ENCODE data around the gene FAM237B.

DNA sequence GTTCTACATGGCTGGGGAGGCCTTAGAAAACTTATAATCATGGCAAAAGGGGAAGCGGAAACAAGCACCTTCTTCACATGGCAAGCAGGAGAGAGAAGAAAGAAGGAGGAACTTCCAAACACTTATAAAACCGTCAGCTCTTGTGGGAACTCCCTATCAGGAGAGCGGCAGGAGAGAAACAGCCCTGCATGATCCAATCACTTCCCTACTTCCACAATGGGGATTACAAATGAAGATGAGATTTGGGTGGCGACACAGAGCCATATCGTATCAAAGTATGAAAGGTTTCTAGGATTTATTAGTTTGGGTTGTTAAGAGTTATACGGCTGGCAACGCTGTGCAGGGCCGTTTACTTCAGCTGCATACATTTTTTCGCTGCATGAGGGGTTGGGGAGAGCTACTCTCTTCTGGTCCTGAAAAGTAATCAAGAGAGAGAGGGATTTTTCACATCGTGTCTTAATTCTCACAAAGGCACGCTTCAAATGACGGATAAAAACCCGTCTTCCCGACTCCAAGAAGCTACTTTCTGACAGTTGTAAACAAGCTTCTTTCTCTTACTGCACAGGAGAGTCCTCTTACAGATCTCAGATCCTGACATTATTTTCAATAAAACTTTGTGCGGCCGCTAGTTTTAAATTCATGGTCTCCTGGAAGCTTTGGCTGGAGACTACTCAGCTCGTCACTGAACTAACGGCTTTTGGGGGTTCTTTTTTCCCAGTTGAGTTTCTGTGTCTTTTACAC is 24.7 kb upstream of the FAM237B start:
- no peak for TF ChIP-seq ZNF384 (IDR thresholded peaks at IDR 0.05; ENCODE audit: low read depth, low read length)
- TF ChIP-seq, protein P1, sequence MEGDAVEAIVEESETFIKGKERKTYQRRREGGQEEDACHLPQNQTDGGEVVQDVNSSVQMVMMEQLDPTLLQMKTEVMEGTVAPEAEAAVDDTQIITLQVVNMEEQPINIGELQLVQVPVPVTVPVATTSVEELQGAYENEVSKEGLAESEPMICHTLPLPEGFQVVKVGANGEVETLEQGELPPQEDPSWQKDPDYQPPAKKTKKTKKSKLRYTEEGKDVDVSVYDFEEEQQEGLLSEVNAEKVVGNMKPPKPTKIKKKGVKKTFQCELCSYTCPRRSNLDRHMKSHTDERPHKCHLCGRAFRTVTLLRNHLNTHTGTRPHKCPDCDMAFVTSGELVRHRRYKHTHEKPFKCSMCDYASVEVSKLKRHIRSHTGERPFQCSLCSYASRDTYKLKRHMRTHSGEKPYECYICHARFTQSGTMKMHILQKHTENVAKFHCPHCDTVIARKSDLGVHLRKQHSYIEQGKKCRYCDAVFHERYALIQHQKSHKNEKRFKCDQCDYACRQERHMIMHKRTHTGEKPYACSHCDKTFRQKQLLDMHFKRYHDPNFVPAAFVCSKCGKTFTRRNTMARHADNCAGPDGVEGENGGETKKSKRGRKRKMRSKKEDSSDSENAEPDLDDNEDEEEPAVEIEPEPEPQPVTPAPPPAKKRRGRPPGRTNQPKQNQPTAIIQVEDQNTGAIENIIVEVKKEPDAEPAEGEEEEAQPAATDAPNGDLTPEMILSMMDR (IDR thresholded peaks at IDR 0.05 in 2 of 3, conservative IDR thresholded peaks at IDR 0.05 in 1 of 3; ENCODE audit: insufficient read depth in 2 of 3, low read depth in 1 of 3, low read length in 3 of 3): no peak
- TF ChIP-seq, protein P2, sequence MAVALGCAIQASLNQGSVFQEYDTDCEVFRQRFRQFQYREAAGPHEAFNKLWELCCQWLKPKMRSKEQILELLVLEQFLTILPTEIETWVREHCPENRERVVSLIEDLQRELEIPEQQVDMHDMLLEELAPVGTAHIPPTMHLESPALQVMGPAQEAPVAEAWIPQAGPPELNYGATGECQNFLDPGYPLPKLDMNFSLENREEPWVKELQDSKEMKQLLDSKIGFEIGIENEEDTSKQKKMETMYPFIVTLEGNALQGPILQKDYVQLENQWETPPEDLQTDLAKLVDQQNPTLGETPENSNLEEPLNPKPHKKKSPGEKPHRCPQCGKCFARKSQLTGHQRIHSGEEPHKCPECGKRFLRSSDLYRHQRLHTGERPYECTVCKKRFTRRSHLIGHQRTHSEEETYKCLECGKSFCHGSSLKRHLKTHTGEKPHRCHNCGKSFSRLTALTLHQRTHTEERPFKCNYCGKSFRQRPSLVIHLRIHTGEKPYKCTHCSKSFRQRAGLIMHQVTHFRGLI (CRISPR knock-in tag; IDR thresholded peaks at IDR 0.05): no peak
- TF ChIP-seq, protein P3, sequence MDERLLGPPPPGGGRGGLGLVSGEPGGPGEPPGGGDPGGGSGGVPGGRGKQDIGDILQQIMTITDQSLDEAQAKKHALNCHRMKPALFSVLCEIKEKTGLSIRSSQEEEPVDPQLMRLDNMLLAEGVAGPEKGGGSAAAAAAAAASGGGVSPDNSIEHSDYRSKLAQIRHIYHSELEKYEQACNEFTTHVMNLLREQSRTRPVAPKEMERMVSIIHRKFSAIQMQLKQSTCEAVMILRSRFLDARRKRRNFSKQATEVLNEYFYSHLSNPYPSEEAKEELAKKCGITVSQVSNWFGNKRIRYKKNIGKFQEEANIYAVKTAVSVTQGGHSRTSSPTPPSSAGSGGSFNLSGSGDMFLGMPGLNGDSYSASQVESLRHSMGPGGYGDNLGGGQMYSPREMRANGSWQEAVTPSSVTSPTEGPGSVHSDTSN (CRISPR knock-in tag; IDR thresholded peaks at IDR 0.05; ENCODE audit: low read depth): no peak
- TF ChIP-seq, protein P3 (tag; conservative IDR thresholded peaks at IDR 0.05; ENCODE audit: low read depth): no peak
- TF ChIP-seq ZNF785 (CRISPR knock-in tag; IDR thresholded peaks at IDR 0.05): no peak
- TF ChIP-seq, protein P4, sequence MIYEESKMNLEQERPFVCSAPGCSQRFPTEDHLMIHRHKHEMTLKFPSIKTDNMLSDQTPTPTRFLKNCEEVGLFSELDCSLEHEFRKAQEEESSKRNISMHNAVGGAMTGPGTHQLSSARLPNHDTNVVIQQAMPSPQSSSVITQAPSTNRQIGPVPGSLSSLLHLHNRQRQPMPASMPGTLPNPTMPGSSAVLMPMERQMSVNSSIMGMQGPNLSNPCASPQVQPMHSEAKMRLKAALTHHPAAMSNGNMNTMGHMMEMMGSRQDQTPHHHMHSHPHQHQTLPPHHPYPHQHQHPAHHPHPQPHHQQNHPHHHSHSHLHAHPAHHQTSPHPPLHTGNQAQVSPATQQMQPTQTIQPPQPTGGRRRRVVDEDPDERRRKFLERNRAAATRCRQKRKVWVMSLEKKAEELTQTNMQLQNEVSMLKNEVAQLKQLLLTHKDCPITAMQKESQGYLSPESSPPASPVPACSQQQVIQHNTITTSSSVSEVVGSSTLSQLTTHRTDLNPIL (CRISPR knock-in tag; IDR thresholded peaks at IDR 0.05): no peak
- no peak for TF ChIP-seq ZNF12 (CRISPR knock-in tag; IDR thresholded peaks at IDR 0.05)
- TF ChIP-seq BHLHE40 (IDR thresholded peaks at IDR 0.05; ENCODE audit: low read length): no peak
